GM12892 (cell line): ENCODE results near the gene EFCAB12.
"Not testable (repeated sequence)": the region's sequence is repeated elsewhere in the genome, so short reads cannot be mapped to it uniquely, and the experiment has no call there.

ENCODE experiments used
- DNase-seq: peaks from one replicate; pipeline ENCODE4 v3.0.0; 2011; ENCODE audit not compliant: insufficient read length
- FAIRE-seq: peaks from 2 replicates; lab custom pipeline; 2011; peaks lifted over from hg19 to GRCh38; lab: Jason Lieb, UNC
- POLR2A ChIP-seq: IDR thresholded peaks from 2 replicates; pipeline ENCODE4 v1.6.1; 2011; ENCODE audit warnings: low read depth, low read length, control low read depth
- POLR2AphosphoS5 ChIP-seq: IDR thresholded peaks from 2 replicates; pipeline ENCODE4 v1.6.1; 2011; ENCODE audit warnings: low read depth, low read length, control low read depth
- TAF1 ChIP-seq: IDR thresholded peaks from 2 replicates; pipeline ENCODE4 v1.6.1; 2011; ENCODE audit warnings: low read depth, mild to moderate bottlenecking, control low read depth, low read length, borderline replicate concordance

The EFCAB12 gene

GRCh38 chr3:129385507-129385906 lies 42.9 kb downstream of the EFCAB12 start:
- 0 out of 2 replicates have a peak, but pooled peaks have one; percentile 24 for TF ChIP-seq POLR2AphosphoS5
- not testable (repeated sequence) for DNase-seq, FAIRE-seq

GRCh38 chr3:129384594-129385323 lies 43.7 kb downstream of the EFCAB12 start:
- peak; percentile 40; the same call in 1 of the 2 replicates for TF ChIP-seq POLR2AphosphoS5
- TF ChIP-seq POLR2A: no peak
- TF ChIP-seq TAF1: no peak
- DNase-seq (no peak), FAIRE-seq (no peak)

- DNase-seq: not testable (repeated sequence)
- peak; percentile 17 for FAIRE-seq
Observed at GRCh38 chr3:129384103-129384502, 44.3 kb downstream of the EFCAB12 start.

- DNase-seq (peak; percentile 77), FAIRE-seq (peak; percentile 67)
- TF ChIP-seq POLR2AphosphoS5: no peak
- no peak for TF ChIP-seq POLR2A
- no peak for TF ChIP-seq TAF1
Observed at GRCh38 chr3:129383292-129383860, 45.1 kb downstream of the EFCAB12 start.

- TF ChIP-seq POLR2A (no peak), POLR2AphosphoS5 (no peak), TAF1 (no peak)
- DNase-seq (no peak), FAIRE-seq (no peak)
Observed at GRCh38 chr3:129382366-129382765, 46.1 kb downstream of the EFCAB12 start.

- FAIRE-seq (no peak), DNase-seq (no peak)
- TF ChIP-seq POLR2AphosphoS5 (no peak), POLR2A (no peak), TAF1 (no peak)
Observed at GRCh38 chr3:129379582-129380358, 48.7 kb downstream of the EFCAB12 start.

- DNase-seq: no peak
Observed at GRCh38 chr3:129378949-129379348, 49.5 kb downstream of the EFCAB12 start.

GRCh38 chr3:129377615-129378014 lies 50.8 kb downstream of the EFCAB12 start:
- DNase-seq (no peak), FAIRE-seq (no peak)
- no peak for TF ChIP-seq POLR2A
- no peak for TF ChIP-seq TAF1
- TF ChIP-seq POLR2AphosphoS5: no peak

More at GRCh38 chr3:129378949-129379348, 49.5 kb downstream of the EFCAB12 start:
- TF ChIP-seq POLR2AphosphoS5 (no peak), TAF1 (no peak), POLR2A (no peak)
- FAIRE-seq: no peak

- FAIRE-seq: no peak
- TF ChIP-seq POLR2A (no peak), POLR2AphosphoS5 (no peak), TAF1 (no peak)
- no peak for DNase-seq
Observed at GRCh38 chr3:129375099-129375498, 53.3 kb downstream of the EFCAB12 start.

GRCh38 chr3:129371041-129371826 lies 57.2 kb downstream of the EFCAB12 start:
- no peak for DNase-seq
- TF ChIP-seq POLR2AphosphoS5 (no peak), TAF1 (no peak), POLR2A (no peak)
- FAIRE-seq: no peak

GRCh38 chr3:129370248-129370964 lies 58.0 kb downstream of the EFCAB12 start:
- FAIRE-seq: peak; percentile 87
- no peak for DNase-seq
- TF ChIP-seq POLR2AphosphoS5: no peak
- no peak for TF ChIP-seq POLR2A
- TF ChIP-seq TAF1: no peak
